ENCODE results near the gene KHDC3L.

GRCh38 chr6:73382462-73383113, 20.1 kb downstream of the KHDC3L start:
- TF ChIP-seq, protein P1, sequence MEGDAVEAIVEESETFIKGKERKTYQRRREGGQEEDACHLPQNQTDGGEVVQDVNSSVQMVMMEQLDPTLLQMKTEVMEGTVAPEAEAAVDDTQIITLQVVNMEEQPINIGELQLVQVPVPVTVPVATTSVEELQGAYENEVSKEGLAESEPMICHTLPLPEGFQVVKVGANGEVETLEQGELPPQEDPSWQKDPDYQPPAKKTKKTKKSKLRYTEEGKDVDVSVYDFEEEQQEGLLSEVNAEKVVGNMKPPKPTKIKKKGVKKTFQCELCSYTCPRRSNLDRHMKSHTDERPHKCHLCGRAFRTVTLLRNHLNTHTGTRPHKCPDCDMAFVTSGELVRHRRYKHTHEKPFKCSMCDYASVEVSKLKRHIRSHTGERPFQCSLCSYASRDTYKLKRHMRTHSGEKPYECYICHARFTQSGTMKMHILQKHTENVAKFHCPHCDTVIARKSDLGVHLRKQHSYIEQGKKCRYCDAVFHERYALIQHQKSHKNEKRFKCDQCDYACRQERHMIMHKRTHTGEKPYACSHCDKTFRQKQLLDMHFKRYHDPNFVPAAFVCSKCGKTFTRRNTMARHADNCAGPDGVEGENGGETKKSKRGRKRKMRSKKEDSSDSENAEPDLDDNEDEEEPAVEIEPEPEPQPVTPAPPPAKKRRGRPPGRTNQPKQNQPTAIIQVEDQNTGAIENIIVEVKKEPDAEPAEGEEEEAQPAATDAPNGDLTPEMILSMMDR (IDR thresholded peaks at IDR 0.05) = no peak
- no peak for TF ChIP-seq POLR2A (IDR thresholded peaks at IDR 0.05)

All from esophagus squamous epithelium (tissue), 4 donors.